Neuronal stem cell (in vitro differentiated cells): ENCODE results near the gene ZBTB20.

Source experiments
- DNase-seq: peaks from one replicate; pipeline ENCODE4 v3.0.0-alpha.2; 2013; ENCODE audit warnings: low spot score
- H2AFZ ChIP-seq: one replicate; pipeline ENCODE4 v1.6.1; 2013; ENCODE audit warnings: mild to moderate bottlenecking, low read length, inconsistent platforms
- H2AK5ac ChIP-seq: 2 replicates; pipeline ENCODE4 v1.6.1; 2013; ENCODE audit warnings: low read depth, mild to moderate bottlenecking, inconsistent platforms, low read length, moderate library complexity, mixed read lengths
- H2BK120ac ChIP-seq: 2 replicates; pipeline ENCODE4 v1.6.1; 2013; ENCODE audit warnings: low read depth, mild to moderate bottlenecking, inconsistent platforms, low read length, moderate library complexity, mixed read lengths
- H2BK12ac ChIP-seq: one replicate; pipeline ENCODE4 v1.6.1; 2013; ENCODE audit warnings: low read length, inconsistent platforms
- H2BK15ac ChIP-seq: 2 replicates; pipeline ENCODE4 v1.6.1; 2013; ENCODE audit warnings: mild to moderate bottlenecking, low read length, inconsistent platforms, mixed read lengths
- H2BK5ac ChIP-seq: one replicate; pipeline ENCODE4 v1.6.1; 2013; ENCODE audit warnings: inconsistent platforms, mild to moderate bottlenecking, low read length, moderate library complexity
- H3K14ac ChIP-seq: one replicate; pipeline ENCODE4 v1.6.1; 2013; ENCODE audit warnings: low read length, inconsistent platforms
- H3K18ac ChIP-seq: 2 replicates; pipeline ENCODE4 v1.6.1; 2013; ENCODE audit warnings: low read length, inconsistent platforms
- H3K23ac ChIP-seq: 2 replicates; pipeline ENCODE4 v1.6.1; 2013; ENCODE audit warnings: low read depth, mild to moderate bottlenecking, mixed read lengths, low read length, inconsistent platforms; ENCODE audit not compliant: poor library complexity
- H3K27ac ChIP-seq: replicated peaks from 3 replicates; pipeline ENCODE4 v1.5.1; 2013; ENCODE audit warnings: low read length, inconsistent platforms
- H3K27me3 ChIP-seq, 3 experiments: 2 replicates each; pipeline ENCODE4 v1.6.1; 2013; ENCODE audit warnings: low read length in 3 of 3, mild to moderate bottlenecking in 2 of 3, inconsistent platforms in 1 of 3, low read depth in 1 of 3, mixed read lengths in 1 of 3, moderate library complexity in 1 of 3; ENCODE audit not compliant: control insufficient read depth in 3 of 3, insufficient read depth in 3 of 3
- H3K36me3 ChIP-seq, 2 donors: replicated peaks in 1 of 2; 2 replicates each; pipeline ENCODE4 v1.6.1; 2013; ENCODE audit warnings: low read length in 2 of 2; ENCODE audit not compliant: control insufficient read depth in 2 of 2, insufficient read depth in 2 of 2
- H3K4ac ChIP-seq: 2 replicates; pipeline ENCODE4 v1.6.1; 2013; ENCODE audit warnings: inconsistent platforms, mild to moderate bottlenecking, low read length, moderate library complexity
- H3K4me1 ChIP-seq, 2 donors: 1 replicate in 1 of 2; 2 replicates in 1 of 2; pipeline ENCODE4 v1.6.1; 2013; ENCODE audit warnings: low read length in 2 of 2, low read depth in 1 of 2; ENCODE audit not compliant: control insufficient read depth in 2 of 2, insufficient read depth in 1 of 2
- H3K4me2 ChIP-seq: one replicate; pipeline ENCODE4 v1.6.1; 2013; ENCODE audit warnings: mild to moderate bottlenecking, low read length, inconsistent platforms; ENCODE audit not compliant: insufficient read depth, poor library complexity, severe bottlenecking
- H3K4me3 ChIP-seq, 2 donors: 2 replicates each; pipeline ENCODE4 v1.5.1; 2013; ENCODE audit warnings: low read length in 2 of 2, mild to moderate bottlenecking in 2 of 2, inconsistent platforms in 1 of 2, moderate library complexity in 1 of 2
- H3K79me1 ChIP-seq: one replicate; pipeline ENCODE4 v1.6.1; 2013; ENCODE audit warnings: low read depth, mild to moderate bottlenecking, inconsistent platforms, low read length, moderate library complexity
- H3K9ac ChIP-seq: one replicate; pipeline ENCODE4 v1.6.1; 2013; ENCODE audit warnings: mild to moderate bottlenecking, low read depth, low read length, inconsistent platforms; ENCODE audit not compliant: poor library complexity
- H3K9me3 ChIP-seq, 2 donors: replicated peaks in 1 of 2; 2 replicates each; pipeline versions ENCODE3 to v1.6.1; 2013; ENCODE audit warnings: low read length in 2 of 2, mild to moderate bottlenecking in 2 of 2, inconsistent platforms in 1 of 2, low read depth in 1 of 2, mixed read lengths in 1 of 2, moderate library complexity in 1 of 2; ENCODE audit not compliant: control insufficient read depth in 2 of 2, insufficient read depth in 1 of 2
- H4K8ac ChIP-seq: one replicate; pipeline ENCODE4 v1.6.1; 2013; ENCODE audit warnings: low read depth, mild to moderate bottlenecking, inconsistent platforms, low read length, moderate library complexity
- H4K91ac ChIP-seq: one replicate; pipeline ENCODE4 v1.6.1; 2013; ENCODE audit warnings: low read length, low read depth, mild to moderate bottlenecking, inconsistent platforms; ENCODE audit not compliant: poor library complexity
- WGBS, 2 donors: extraction: QIAGEN DNeasy Blood & Tissue Kit; methylation state at CpG; one replicate each; pipeline ENCODE4 v1.1.7; 2013; ENCODE audit warnings: missing lambda C conversion rate in 2 of 2, mixed read lengths in 1 of 2; ENCODE audit not compliant: insufficient read length in 2 of 2, insufficient replicate concordance in 1 of 2; ENCODE audit errors: extremely low coverage in 2 of 2; 5-methylcytosine and 5-hydroxymethylcytosine counted together

Gene ZBTB20

GRCh38 chr3:114404590-114404989 lies 742.5 kb downstream of the ZBTB20 start:
- H3K4me2 ChIP-seq, result no peak overlapping the region

GRCh38 chr3:114402838-114403237 lies 744.2 kb downstream of the ZBTB20 start:
- H3K27me3 ChIP-seq, result no peaks in the 10 kb centered on the region
- no peak overlapping the region for H3K9ac ChIP-seq
- peaks cover 0 to 4% of the 10 kb centered on the region in 2 donors for H3K4me1 ChIP-seq
- H3K4me2 ChIP-seq, result no peak overlapping the region
- H3K79me1 ChIP-seq, result no peaks in the 10 kb centered on the region
- no peak overlapping the region for H3K14ac ChIP-seq
- H3K18ac ChIP-seq, result no peak overlapping the region
- no peaks in the 10 kb centered on the region for H3K9me3 ChIP-seq
- no peak overlapping the region for H2AK5ac ChIP-seq
- H2BK120ac ChIP-seq, result no peak overlapping the region
- DNase-seq, result no peak
- no peak overlapping the region for H3K4me3 ChIP-seq
- WGBS, 2 donors, result no CpG with 5 or more reads among the region's 3 CpGs
- no peak overlapping the region for H3K23ac ChIP-seq
- no peak overlapping the region for H3K27ac ChIP-seq
- H2BK15ac ChIP-seq, result no peak overlapping the region
- no peak overlapping the region for H2AFZ ChIP-seq
- no peak overlapping the region for H3K4ac ChIP-seq
- no peak overlapping the region for H4K8ac ChIP-seq
- no peak overlapping the region for H4K91ac ChIP-seq
- no peak overlapping the region for H2BK12ac ChIP-seq
- no peak overlapping the region for H2BK5ac ChIP-seq
- H3K36me3 ChIP-seq, result no peaks in the 10 kb centered on the region

More at GRCh38 chr3:114404590-114404989, 742.5 kb downstream of the ZBTB20 start:
- H3K79me1 ChIP-seq, result no peaks in the 10 kb centered on the region
- no peak overlapping the region for H2AFZ ChIP-seq
- H2AK5ac ChIP-seq, result no peak overlapping the region
- H3K4ac ChIP-seq, result no peak overlapping the region
- H4K8ac ChIP-seq, result no peak overlapping the region
- H3K9me3 ChIP-seq, result no peaks in the 10 kb centered on the region
- no peak overlapping the region for H4K91ac ChIP-seq
- H3K18ac ChIP-seq, result no peak overlapping the region
- H3K23ac ChIP-seq, result no peak overlapping the region
- no peak overlapping the region for H3K27ac ChIP-seq
- peaks cover 4 to 13% of the 10 kb centered on the region in 2 donors for H3K4me1 ChIP-seq
- WGBS, 2 donors, result no CpG with 5 or more reads among the region's 6 CpGs
- H3K27me3 ChIP-seq, result no peaks in the 10 kb centered on the region
- no peaks in the 10 kb centered on the region for H3K36me3 ChIP-seq
- DNase-seq, result no peak
- H3K9ac ChIP-seq, result no peak overlapping the region
- H2BK15ac ChIP-seq, result no peak overlapping the region
- no peak overlapping the region for H2BK5ac ChIP-seq
- no peak overlapping the region for H3K14ac ChIP-seq
- no peak overlapping the region for H2BK120ac ChIP-seq
- no peak overlapping the region for H3K4me3 ChIP-seq
- H2BK12ac ChIP-seq, result no peak overlapping the region

- no peak overlapping the region for H4K8ac ChIP-seq
- no peak overlapping the region for H3K23ac ChIP-seq
- no peak overlapping the region for H3K27ac ChIP-seq
- WGBS, 2 donors, result no CpG with 5 or more reads among the region's 3 CpGs
- no peak overlapping the region for H3K4me2 ChIP-seq
- no peaks in the 10 kb centered on the region for H3K9me3 ChIP-seq
- no peak overlapping the region for H2AK5ac ChIP-seq
- H3K79me1 ChIP-seq, result no peaks in the 10 kb centered on the region
- H4K91ac ChIP-seq, result no peak overlapping the region
- no peak overlapping the region for H3K14ac ChIP-seq
- H2AFZ ChIP-seq, result no peak overlapping the region
- H3K27me3 ChIP-seq, result no peaks in the 10 kb centered on the region
- no peak overlapping the region for H3K18ac ChIP-seq
- no peak overlapping the region for H3K4me3 ChIP-seq
- H3K9ac ChIP-seq, result no peak overlapping the region
- peaks cover 0 to 4% of the 10 kb centered on the region in 2 donors for H3K4me1 ChIP-seq
- no peak overlapping the region for H2BK12ac ChIP-seq
- H2BK15ac ChIP-seq, result no peak overlapping the region
- no peak overlapping the region for H2BK120ac ChIP-seq
- no peak overlapping the region for H2BK5ac ChIP-seq
- no peaks in the 10 kb centered on the region for H3K36me3 ChIP-seq
- no peak overlapping the region for H3K4ac ChIP-seq
- DNase-seq, result no peak
Observed at GRCh38 chr3:114401346-114401745, 745.7 kb downstream of the ZBTB20 start.

- no peak overlapping the region for H3K23ac ChIP-seq
- H4K91ac ChIP-seq, result no peak overlapping the region
- no CpG with 5 or more reads among the region's 4 CpGs for WGBS, 2 donors
- no peak overlapping the region for H3K4me3 ChIP-seq
- no peak overlapping the region for H3K9ac ChIP-seq
- H2AK5ac ChIP-seq, result no peak overlapping the region
- H3K36me3 ChIP-seq, result no peaks in the 10 kb centered on the region
- H2AFZ ChIP-seq, result no peak overlapping the region
- no peak overlapping the region for H3K27ac ChIP-seq
- H3K4ac ChIP-seq, result no peak overlapping the region
- no peak overlapping the region for H3K4me2 ChIP-seq
- H4K8ac ChIP-seq, result no peak overlapping the region
- no peak overlapping the region for H3K18ac ChIP-seq
- H3K14ac ChIP-seq, result no peak overlapping the region
- H3K4me1 ChIP-seq, result peaks cover 0 to 4% of the 10 kb centered on the region in 2 donors
- H2BK5ac ChIP-seq, result no peak overlapping the region
- H3K9me3 ChIP-seq, result no peaks in the 10 kb centered on the region
- no peak overlapping the region for H2BK15ac ChIP-seq
- no peak for DNase-seq
- no peak overlapping the region for H2BK12ac ChIP-seq
- no peaks in the 10 kb centered on the region for H3K79me1 ChIP-seq
- H3K27me3 ChIP-seq, result no peaks in the 10 kb centered on the region
- no peak overlapping the region for H2BK120ac ChIP-seq
Observed at GRCh38 chr3:114400371-114400770, 746.7 kb downstream of the ZBTB20 start.
